GM11168 (cell line): ENCODE measurements around the gene CCDC69.
"Not testable (repeated sequence)": the region's sequence is repeated elsewhere in the genome, so short reads cannot be mapped to it uniquely, and the experiment has no call there.

Source experiments
- in situ Hi-C: fragments of 300-500 bp; cut with MboI; formaldehyde crosslinking; loops from one replicate; pipeline ENCODE4 v1.12.0; 2022; ENCODE audit warnings: low sequenced_read_pairs; ENCODE audit not compliant: unreplicated experiment

Gene CCDC69, protein sequence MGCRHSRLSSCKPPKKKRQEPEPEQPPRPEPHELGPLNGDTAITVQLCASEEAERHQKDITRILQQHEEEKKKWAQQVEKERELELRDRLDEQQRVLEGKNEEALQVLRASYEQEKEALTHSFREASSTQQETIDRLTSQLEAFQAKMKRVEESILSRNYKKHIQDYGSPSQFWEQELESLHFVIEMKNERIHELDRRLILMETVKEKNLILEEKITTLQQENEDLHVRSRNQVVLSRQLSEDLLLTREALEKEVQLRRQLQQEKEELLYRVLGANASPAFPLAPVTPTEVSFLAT

DNA sequence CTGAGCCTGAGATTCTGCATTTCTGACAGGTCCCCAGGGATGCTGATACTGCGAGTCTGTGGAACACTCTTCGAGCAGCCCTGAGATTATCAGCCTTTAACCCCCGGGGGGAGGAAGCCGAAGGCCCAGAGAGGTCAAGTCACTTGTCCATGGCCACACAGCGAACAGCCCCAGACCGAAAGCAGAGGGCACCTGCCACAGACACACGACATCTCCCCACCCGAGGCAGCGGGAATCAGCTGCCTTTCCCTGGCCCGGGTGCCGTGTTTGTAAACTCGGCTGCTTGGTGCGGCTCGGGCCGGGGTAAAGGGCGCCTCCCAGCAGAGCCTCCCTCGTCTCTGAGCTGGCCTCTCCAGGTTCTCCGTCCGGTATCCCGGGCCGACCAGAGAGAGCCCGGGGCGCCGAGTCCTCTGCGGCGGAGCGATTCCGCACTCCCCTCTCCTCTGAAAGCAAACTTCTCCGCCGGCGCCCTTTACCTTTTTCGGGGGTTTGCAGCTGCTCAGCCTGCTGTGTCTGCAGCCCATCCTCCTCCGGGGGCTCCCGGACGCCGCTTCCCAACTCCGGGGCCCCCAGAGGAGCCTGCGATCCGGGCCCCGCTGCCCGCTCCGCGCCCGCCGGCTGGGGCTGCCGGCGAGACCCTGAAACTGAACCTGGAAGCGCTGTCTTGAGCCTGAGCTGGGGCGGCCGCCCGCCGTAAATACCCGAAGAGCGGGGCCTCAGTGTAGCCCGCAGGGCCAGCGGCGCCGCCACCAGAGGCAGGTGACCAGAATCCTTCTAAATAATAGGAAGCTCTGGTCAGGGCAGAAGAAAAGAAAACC is at the start of gene CCDC69:
CCDC69 (minus strand) TSS at position 646 of the 818 bp plus-strand sequence; CDS start at position 524, 122 bp downstream.
- in situ Hi-C loops, result no loop called here

DNA sequence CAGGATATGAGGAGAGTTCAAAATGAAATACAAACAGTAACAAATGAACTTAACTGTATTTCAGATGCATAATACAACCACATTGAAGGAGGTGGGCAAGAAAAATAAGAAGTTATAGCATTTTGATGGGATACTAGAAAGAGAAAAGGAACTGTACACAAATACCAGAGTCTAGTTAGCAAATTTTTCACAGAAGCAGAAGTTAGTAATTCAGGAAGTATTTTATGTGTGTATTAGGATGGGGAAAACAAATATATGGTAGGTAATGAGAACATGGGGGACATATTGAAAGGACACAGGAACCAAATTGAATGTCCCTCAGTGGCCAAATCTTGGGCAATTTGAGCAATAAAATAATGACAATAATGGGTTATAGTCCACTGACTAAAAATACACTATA is 47.4 kb upstream of the CCDC69 start:
- in situ Hi-C loops, result no loop called here

- in situ Hi-C loops, result no loop called here
Observed at GRCh38 chr5:151270599-151270998, 46.7 kb upstream of the CCDC69 start.

DNA sequence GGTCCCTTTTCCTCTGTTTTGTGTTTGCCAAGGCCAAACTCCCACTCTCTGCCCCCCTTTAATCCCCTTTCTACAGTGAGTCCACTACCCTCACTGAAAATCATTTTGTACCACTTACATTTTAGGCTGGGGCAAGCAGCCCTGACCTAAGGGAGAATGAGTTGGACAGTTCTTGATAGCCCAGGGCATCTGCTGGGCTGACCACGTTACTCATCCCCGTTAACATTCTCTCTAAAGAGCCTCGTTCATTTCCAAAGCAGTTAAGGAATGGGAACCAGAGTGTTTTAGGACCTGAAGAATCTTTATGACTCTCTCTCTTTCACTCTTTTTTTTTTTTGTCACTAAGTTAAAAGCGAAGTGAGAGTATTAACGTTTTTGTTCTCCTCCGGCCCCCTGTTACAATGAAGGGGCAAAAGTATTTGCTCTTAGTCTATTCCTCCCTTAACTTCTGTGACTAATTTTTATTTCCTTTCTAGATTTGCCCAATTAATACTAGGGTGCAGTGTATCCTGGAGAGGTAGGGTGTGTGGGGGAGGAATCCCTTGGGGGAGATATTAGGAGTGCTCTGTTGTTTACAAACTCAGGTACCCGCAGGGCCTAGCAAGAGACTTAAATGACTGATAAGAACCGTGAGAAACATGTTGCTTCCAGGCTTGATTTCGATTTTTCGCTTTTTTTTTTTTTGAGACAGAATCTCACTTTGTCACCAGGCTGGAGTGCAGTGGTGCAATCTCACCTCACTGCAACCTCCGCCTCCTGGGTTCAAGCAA is 43.8 kb upstream of the CCDC69 start:
- in situ Hi-C loops, result no loop called here

DNA sequence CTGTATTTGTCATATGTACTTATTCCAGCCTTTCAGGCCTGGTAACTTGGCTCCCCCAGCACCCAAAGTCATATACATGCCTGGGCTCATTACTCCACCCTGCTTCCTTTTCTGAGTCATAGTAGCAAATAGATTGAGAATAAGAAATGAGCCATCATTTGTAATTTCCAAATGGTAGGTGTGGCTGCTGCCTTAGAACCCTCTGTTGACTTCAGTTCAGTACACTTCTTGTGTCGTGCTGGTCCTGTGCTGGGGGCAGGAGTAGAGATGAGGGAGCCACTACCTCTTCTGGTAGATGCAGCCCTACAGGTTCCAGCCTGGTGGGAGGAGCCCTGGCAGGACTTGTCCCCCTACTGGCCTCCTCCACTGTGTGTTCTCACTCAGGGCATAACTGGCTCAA is 40.2 kb upstream of the CCDC69 start:
- in situ Hi-C loops, result no loop called here

- in situ Hi-C loops, result no loop called here
Observed at GRCh38 chr5:151262532-151262931, 38.6 kb upstream of the CCDC69 start.

DNA sequence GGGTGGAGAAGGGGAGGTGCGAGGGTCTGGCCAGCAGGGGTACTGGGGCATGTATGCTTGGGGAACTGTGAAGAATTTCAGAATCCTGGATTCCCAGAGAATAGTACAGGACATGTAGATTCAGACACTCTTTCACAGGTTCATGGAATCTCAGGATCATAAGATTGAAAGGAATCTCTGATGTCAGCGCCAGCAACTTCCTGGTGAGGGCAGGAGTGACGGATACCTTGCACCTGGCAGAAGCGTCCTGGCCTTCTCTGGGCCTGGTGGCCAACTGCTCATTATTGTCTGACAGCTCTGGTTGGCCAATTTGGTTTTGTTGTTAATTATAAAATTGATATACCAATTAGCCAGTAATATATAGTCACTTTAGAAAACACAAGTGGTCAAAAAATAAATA is 36.0 kb upstream of the CCDC69 start:
- in situ Hi-C loops, result no loop called here

DNA sequence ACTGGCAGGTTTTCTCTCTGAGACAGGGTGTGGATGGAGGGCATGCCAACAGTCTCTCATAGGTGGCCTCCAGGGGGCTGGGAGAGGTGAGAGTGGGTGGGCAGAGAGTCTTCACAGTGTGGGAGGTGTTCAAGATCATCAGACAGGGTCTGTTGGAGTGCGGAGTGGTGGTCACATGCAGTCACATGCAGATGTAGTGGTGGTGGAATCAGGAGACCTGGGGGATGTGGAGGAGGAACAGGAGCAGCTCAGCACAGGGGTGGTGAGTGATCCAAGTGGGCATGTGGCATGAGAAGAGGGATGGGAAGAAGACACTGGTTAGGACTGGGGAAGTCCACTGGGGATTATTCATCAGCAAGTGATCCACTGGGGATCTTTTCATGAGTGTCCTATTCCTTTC is 34.9 kb upstream of the CCDC69 start:
- in situ Hi-C loops, result no loop called here

DNA sequence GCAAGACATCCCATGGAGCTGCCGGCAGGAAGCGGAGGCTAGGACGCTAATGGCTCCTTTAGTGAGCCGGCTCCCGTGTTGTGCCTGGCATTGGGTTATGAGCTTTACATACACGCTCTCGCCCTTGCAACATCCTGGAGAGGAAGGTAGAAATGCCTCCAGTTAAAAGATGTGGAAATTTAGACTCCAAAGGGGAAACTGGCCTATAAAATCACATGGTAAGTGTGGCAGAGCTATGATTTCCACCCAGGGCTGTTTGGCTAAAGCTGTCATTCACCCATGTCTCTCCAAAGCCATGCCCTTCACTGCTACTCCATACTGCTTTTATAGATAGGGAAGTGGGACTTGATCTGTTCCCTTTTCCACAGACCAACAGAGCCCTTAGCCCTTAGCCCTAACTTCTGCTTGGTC is 34.3 kb upstream of the CCDC69 start:
- in situ Hi-C loops, result no loop called here

- in situ Hi-C loops, result no loop called here
Observed at GRCh38 chr5:151257731-151258181, 33.9 kb upstream of the CCDC69 start.

DNA sequence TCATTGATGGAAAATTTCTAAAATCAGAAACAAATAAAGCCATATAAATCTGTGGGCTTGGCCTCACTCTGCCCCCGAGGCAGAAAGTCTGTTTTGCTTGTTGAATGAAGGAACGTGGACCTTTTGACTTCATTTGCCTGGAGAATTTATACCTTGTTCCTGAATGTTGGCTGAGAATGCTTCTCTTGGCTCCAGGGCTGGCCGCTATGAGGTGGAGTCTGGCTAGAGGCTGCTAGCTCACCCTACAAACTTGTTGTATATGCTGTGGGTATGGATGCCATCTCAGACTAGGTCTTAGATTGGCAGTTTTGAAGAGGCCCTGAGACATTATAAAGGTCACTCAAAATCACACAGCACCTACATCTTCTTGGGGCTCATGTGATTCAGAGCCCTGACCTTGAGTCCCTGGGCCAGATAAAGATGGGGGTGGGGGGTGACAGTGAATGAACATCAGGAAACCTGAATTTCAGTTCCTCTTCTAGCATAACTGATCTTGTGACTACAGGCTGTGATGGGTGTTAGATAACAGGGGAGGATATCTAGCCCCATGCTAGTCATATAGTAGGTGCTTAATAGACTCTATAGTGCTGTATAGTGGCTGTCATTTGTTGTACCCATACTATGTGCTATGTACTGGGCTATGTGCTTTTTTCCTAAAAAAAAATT is 31.9 kb upstream of the CCDC69 start:
- in situ Hi-C loops, result no loop called here

DNA sequence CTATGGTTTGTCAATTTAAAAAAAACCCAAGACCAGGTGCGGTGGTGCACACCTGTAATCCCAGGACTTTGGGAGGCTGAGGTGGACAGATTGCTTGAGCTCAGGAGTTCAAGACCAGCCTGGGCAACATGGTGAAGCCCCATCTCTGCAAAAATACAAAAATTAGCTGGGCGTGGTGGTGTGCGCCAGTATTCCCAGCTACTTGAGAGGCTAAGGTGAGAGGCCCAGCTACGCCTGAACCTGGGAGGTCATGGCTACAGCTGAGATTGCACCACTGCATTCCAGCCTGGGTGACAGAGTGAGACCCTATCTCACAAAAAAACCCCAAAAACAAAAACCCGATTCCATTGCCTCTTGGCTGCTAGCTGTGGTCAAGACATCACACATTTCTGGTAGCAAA is 31.1 kb upstream of the CCDC69 start:
- in situ Hi-C loops, result not testable (repeated sequence)

DNA sequence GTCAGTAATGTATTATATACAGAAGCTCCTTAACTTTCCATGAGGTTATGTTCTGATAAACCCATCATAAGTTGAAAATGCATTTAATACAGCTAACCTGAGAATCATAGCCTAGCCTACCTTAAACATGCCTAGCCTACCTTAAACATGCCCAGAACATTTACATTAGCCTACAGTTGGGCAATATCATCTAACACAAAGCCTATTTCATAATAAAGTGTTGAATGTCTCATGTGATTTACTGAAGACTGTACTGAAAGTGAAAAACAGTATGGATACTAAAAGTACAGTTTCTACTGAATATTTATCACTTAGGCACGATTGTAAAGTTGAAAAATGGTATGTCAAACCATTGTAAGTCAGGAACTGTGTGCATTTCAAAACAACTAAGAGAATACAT is 30.7 kb upstream of the CCDC69 start:
- in situ Hi-C loops, result no loop called here

- in situ Hi-C loops, result no loop called here
Observed at GRCh38 chr5:151253605-151253950, 29.7 kb upstream of the CCDC69 start.

- in situ Hi-C loops, result no loop called here
Observed at GRCh38 chr5:151252762-151253604, 29.1 kb upstream of the CCDC69 start, which contains the start of gene GM2A. Gene GM2A (plus strand): TSS chr5:151253185. CDS start chr5:151253217, 32 bp downstream.

DNA sequence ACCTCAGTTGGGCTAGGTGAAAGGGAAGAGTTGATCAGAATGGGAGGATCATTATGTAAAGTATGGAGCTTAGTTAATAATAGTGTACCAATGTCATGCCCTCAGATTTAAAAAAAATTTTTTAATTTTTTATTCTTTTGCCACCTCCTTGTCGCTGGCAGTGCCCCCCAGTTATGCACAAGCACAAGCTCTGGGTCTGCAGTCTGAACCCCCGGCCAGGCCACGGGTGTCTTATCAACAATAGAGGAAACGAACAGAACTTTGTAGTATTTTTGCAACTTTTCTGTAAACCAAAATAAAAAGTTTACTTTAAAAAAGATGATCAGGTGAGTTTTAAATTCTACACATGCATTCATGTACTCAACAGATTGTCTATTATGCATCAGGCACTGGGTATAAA is 27.7 kb upstream of the CCDC69 start:
- in situ Hi-C loops, result no loop called here

DNA sequence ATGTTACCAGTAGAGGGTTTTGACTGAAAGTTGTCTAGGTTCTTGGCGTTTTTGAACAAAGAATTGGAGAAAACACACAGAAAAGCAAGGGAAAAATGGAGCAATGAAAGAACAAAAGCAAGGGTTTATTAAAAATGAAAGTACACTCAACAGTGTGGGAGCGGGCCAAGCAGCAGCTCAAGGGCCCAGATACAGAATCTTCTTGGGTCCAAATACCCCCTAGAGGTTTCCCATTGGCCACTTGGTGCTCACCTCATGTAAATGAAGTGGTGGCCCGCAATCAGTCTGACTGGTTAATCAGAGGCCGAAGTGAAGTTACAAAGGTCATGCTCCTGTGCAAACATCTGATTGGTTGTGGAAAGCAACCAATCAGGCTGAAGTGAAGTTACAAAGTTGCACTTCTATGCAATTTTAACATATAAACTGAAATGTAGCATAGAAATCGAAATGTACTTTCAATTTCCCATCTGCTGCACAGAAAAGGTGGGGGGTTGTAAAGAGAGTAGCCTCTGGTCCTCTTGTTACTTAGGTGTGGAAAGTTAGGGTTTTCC is 27.2 kb upstream of the CCDC69 start:
- in situ Hi-C loops, result no loop called here

DNA sequence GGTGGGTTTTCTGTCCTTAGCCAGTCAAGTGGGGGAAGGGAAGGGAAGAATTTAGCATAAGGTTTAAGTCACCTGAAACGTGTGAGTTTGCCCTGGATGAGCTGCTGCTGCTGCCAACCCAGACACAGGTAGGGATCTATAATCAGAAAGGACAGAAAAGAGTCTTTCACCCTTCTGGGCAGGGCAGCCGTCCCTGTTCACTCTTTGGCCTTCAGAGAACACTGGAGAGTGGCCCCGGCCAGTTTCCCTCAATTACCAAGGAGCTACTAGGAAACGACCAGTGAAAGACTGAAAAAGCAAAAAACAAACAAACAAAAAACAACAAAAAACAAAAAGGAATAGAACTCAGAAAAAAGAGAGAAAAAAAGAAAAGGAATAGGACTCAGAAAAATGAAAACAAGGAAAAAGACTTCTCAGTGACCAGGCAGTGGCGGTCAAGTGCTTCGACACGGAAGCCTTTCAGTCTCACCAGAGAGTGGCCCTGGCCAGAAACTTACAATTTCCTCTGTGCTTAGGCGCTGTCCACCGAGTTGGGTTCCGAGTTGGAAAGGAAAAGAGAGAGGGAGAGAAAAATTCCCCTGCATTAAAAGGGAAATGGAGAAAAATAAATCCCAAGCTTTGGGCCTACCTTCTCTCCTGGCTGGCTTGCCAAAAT is 26.6 kb upstream of the CCDC69 start:
- in situ Hi-C loops, result no loop called here

GRCh38 chr5:151249281-151249680 is 25.4 kb upstream of the CCDC69 start:
- in situ Hi-C loops, result no loop called here
